T-helper 1 cell (primary cell): ENCODE data around the gene BTC.
"Not testable (repeated sequence)": the region's sequence is repeated elsewhere in the genome, so short reads cannot be mapped to it uniquely, and the experiment has no call there.

Source experiments
- DNase-seq, 5 donors: peaks; one replicate each; pipeline ENCODE4 v3.0.0-alpha.2; 2012 to 2020
- total RNA-seq, 4 donors: gene quantifications; one replicate each; lab custom pipeline; 2026; lab: John Stamatoyannopoulos, UW

BTC gene
- 0 reads per million in 4 donors for total RNA-seq

GRCh38 chr4:74794382-74795010 is at the start of gene BTC:
BTC (minus strand) TSS chr4:74794523; CDS start chr4:74794325, 198 bp downstream.
- no peak for DNase-seq

GRCh38 chr4:74840936-74841509 is 46.7 kb upstream of the BTC start:
- no peak for DNase-seq

GRCh38 chr4:74838746-74839370 is 44.5 kb upstream of the BTC start:
- DNase-seq: no peak

GRCh38 chr4:74830928-74831327 is 36.6 kb upstream of the BTC start:
- DNase-seq: no peak

GRCh38 chr4:74823194-74823593 is 28.9 kb upstream of the BTC start:
- no peak for DNase-seq

- DNase-seq: no peak
Measured at GRCh38 chr4:74822603-74823002, 28.3 kb upstream of the BTC start.

- no peak for DNase-seq
Measured at GRCh38 chr4:74821541-74821940, 27.2 kb upstream of the BTC start.

- DNase-seq: no peak
Measured at GRCh38 chr4:74814052-74814451, 19.7 kb upstream of the BTC start.

GRCh38 chr4:74812056-74812455 is 17.7 kb upstream of the BTC start:
- DNase-seq: not testable (repeated sequence)

- DNase-seq: no peak
Measured at GRCh38 chr4:74805601-74806000, 11.3 kb upstream of the BTC start.

GRCh38 chr4:74800310-74800709 is 6.0 kb upstream of the BTC start:
- no peak for DNase-seq

GRCh38 chr4:74796631-74797030 is 2.3 kb upstream of the BTC start:
- no peak for DNase-seq

- DNase-seq: peak in 1 of 5 donors; percentile 1
Measured at GRCh38 chr4:74793757-74794381, 454 bp downstream of the BTC start.

GRCh38 chr4:74790652-74791051 is 3.7 kb downstream of the BTC start:
- DNase-seq: no peak

- DNase-seq: no peak
Measured at GRCh38 chr4:74789518-74789917, 4.8 kb downstream of the BTC start.

- DNase-seq: no peak
Measured at GRCh38 chr4:74777531-74777930, 16.8 kb downstream of the BTC start.

- DNase-seq: no peak
Measured at GRCh38 chr4:74772783-74773182, 21.5 kb downstream of the BTC start.

- DNase-seq: no peak
Measured at GRCh38 chr4:74772106-74772505, 22.2 kb downstream of the BTC start.

- DNase-seq: no peak
Measured at GRCh38 chr4:74770226-74770910, 24.0 kb downstream of the BTC start.

GRCh38 chr4:74768857-74769525 is 25.3 kb downstream of the BTC start:
- DNase-seq: no peak

- no peak for DNase-seq
Measured at GRCh38 chr4:74764119-74764518, 30.2 kb downstream of the BTC start.

- DNase-seq: no peak
Measured at GRCh38 chr4:74758551-74759145, 35.7 kb downstream of the BTC start.
